GM12801 (cell line): ENCODE data around the gene PRDM16.

ENCODE experiments used
- TF ChIP-seq, protein P1 (sequence below): IDR thresholded peaks from one replicate; pipeline ENCODE4 v1.5.1; 2011; ENCODE audit warnings: control low read depth; ENCODE audit not compliant: insufficient read length; ENCODE audit errors: extremely low read depth

The PRDM16 gene

DNA sequence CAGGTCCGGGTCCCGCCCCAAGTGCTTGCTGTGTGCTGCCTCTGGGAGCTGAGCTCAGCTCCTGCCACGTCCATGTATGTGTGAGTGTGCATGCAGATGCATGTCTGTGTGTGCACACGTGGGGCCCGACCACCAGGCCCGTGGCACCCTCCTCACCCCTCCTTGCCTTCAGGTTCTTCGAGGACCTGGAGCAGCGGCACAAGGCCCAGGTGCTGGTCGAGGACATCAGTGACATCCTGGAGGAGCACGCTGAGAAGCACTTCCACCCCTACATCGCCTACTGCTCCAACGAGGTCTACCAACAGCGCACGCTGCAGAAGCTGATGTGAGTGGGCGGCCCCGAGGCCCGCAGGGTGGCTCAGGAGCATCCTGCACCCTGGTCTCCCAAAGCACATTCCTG lies 403.9 kb downstream of the PRDM16 start:
- TF ChIP-seq, protein P1, sequence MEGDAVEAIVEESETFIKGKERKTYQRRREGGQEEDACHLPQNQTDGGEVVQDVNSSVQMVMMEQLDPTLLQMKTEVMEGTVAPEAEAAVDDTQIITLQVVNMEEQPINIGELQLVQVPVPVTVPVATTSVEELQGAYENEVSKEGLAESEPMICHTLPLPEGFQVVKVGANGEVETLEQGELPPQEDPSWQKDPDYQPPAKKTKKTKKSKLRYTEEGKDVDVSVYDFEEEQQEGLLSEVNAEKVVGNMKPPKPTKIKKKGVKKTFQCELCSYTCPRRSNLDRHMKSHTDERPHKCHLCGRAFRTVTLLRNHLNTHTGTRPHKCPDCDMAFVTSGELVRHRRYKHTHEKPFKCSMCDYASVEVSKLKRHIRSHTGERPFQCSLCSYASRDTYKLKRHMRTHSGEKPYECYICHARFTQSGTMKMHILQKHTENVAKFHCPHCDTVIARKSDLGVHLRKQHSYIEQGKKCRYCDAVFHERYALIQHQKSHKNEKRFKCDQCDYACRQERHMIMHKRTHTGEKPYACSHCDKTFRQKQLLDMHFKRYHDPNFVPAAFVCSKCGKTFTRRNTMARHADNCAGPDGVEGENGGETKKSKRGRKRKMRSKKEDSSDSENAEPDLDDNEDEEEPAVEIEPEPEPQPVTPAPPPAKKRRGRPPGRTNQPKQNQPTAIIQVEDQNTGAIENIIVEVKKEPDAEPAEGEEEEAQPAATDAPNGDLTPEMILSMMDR: no peak

DNA sequence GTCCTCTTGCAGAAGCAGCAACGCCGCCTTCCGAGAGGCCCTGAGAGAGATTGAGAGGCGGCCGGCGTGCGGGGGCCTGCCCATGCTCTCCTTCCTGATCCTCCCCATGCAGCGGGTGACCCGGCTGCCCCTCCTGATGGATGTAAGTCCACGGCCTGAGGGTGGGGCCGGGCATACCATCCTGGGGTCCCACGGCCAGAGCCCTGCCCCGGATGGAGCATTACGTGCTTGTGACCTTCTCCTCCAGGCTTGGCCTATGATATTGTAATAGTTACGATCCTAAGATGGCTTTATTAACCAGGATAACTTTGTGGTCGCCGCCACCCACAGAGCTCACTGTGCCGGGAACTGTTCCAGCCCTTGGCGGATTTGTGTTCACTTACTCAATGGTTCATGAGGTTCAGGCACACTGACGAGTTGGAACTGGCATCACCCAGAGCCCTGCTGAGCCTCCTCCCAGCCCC lies 404.4 kb downstream of the PRDM16 start:
- TF ChIP-seq, protein P1: no peak

DNA sequence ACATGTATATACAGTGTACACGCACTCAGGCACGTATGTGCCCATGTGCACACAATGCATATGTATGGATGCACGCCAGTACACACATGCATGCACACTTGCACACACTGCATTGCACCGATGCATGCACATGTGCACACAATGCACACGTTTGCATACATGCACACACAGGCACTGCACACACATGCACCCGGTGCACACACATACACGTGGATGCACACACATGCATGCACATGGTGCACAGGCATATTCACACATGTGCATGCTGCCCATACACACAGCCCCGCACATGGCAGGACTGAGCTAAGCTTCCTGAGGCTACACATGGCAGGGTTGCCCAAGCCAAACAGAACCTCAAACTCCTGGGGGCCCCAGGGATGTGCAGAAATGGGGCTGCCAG lies 405.0 kb downstream of the PRDM16 start:
- TF ChIP-seq, protein P1: no peak

DNA sequence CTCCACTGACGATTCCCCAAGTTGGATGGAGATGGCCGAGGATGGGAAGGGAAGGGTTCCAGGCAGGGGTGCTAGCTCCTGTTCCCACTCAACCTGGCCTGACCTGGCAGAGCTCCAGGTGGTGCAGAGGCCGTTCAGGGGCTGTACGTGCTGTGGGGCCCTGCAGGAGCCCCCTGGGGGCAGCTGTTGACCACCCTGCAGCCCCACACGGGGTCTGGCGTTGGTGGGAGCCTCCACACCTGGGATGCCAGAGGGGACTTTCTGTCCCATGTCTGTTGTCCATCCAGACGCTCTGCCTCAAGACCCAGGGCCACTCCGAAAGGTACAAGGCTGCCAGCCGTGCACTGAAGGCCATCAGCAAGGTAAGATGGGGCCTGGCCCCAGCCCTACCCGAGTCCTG lies 405.4 kb downstream of the PRDM16 start:
- TF ChIP-seq, protein P1: no peak

DNA sequence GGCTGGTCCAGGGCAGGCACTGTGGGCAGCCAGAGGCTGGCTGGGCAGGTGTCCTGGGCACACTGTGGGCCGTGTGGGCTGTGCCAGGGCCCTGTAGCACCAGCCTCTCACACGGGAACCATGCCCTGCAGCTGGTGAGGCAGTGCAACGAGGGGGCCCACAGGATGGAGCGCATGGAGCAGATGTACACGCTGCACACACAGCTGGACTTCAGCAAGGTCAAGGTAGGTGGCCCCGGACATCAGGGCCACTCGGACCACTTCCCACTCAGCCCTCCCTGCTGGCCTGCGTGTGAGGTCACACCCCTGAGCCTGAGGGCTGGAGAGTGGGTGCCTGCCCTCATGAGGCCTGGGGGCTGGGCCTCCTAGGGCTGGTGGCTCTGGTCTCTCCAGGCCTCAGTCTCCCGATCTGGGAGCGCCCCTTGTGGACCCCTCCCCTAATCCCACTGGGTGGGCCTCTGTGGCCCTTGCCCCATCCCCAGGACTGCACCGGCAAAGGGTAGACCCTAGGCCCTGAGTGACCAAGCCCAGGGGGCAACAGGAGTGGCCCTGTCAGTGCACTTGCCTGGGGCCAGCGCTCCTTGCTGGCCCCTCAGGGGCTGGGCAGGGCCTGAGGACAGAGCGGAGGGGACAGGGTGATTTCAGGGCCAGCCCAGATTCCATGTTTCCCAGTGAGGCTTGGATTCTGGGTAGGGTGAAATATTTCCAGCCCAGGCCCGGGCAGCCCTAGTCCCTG lies 407.0 kb downstream of the PRDM16 start:
- TF ChIP-seq, protein P1: no peak

DNA sequence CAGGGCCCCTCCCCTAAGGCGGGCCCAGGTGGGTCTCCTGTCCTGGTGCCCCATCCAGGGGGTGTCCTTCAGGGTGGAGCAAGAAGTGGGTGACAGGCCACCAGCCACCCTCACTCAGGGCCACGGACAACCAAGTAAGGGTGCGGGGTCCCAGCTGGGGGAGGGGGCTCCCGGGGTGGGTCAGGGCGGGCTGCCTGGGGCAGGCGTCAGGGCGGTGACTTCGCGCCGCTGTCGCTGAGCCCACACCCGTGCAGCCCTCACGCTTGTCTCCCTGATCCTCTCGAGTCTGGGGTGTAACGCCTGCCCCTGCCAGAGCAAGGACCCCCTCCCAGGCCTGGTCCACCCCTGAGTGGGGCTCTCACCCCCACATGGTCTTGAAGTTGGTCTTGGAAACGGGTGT lies 407.7 kb downstream of the PRDM16 start:
- TF ChIP-seq, protein P1: no peak

DNA sequence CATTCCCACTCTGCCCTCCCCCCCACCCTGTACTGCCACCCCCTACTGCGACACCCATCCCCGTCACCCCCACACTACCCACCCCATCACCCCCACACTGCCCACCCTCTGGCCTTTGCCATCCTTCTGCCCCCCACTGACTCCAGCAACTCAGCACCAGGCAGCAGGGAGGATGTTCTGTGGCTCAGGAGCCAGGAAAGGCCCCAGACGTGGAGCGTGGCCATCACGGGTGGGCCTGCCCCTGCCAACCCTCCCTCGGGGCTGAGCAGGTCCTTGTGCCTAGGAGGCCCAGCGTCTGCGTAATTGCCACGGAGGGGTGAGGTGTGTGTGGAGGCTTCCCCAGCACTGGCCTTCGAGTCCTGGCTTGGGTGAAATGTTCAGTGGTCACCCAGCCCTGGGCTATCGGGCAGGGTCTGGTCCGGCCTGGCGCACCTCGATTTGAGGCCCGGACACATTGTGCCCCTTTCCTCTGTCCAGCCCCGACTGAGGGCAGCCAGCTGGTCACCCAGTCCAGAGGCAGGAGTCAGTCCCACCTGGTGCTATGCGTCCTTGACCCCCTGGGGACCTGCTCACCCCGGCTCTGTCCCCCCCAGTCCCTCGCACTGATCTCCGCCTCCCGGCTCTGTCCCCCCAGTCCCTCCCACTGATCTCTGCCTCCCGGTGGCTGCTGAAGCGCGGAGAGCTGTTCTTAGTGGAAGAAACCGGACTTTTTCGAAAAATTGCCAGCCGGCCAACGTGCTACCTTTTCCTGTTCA lies 408.4 kb downstream of the PRDM16 start:
- TF ChIP-seq, protein P1: no peak
